Osteoblast (primary cell): ENCODE measurements around the gene ANKRD55. TPM values are rescaled to one million over a fixed set of nuclear protein-coding genes. Genes with fewer than 3 reads are reported as not detected.
A peak's percentile ranks its signal among the peaks of the same experiment; 100 is the strongest.

Experiments
- DNase-seq: peaks from one replicate; pipeline ENCODE4 v3.0.0; 2011; ENCODE audit warnings: low spot score, mixed read lengths; ENCODE audit not compliant: insufficient read length; ENCODE audit errors: missing footprints
- H2AFZ ChIP-seq: 2 replicates; pipeline ENCODE4 v1.6.0; 2011; ENCODE audit warnings: mild to moderate bottlenecking, low read length
- H3K27ac ChIP-seq: 2 replicates; pipeline ENCODE4 v1.5.1; 2011; ENCODE audit warnings: mild to moderate bottlenecking, low read depth, low read length, moderate library complexity
- H3K27me3 ChIP-seq: 2 replicates; pipeline ENCODE4 v1.6.0; 2012; ENCODE audit warnings: mild to moderate bottlenecking, control low read depth, inconsistent platforms, low read length, moderate library complexity; ENCODE audit not compliant: insufficient read depth
- H3K36me3 ChIP-seq: 2 replicates; pipeline ENCODE4 v1.5.1; 2011; ENCODE audit warnings: mild to moderate bottlenecking, low read length, control low read depth, moderate library complexity; ENCODE audit not compliant: insufficient read depth
- H3K4me1 ChIP-seq: 2 replicates; pipeline ENCODE4 v1.5.1; 2011; ENCODE audit warnings: mild to moderate bottlenecking, low read length, control low read depth, moderate library complexity; ENCODE audit not compliant: insufficient read depth
- H3K4me2 ChIP-seq: 2 replicates; pipeline ENCODE4 v1.6.0; 2011; ENCODE audit warnings: mild to moderate bottlenecking, low read length; ENCODE audit not compliant: insufficient read depth
- H3K4me3 ChIP-seq: fragments of 200-600 bp; sonication (generic); 3 replicates; pipeline ENCODE4 v1.5.1; 2012; ENCODE audit warnings: mild to moderate bottlenecking, low read length, inconsistent platforms; ENCODE audit not compliant: insufficient read depth
- H3K79me2 ChIP-seq: 2 replicates; pipeline ENCODE4 v1.6.0; 2012; ENCODE audit warnings: mild to moderate bottlenecking, low read length, control low read depth, inconsistent platforms; ENCODE audit not compliant: insufficient read depth
- H3K9me3 ChIP-seq: 2 replicates; pipeline ENCODE4 v1.5.1; 2011; ENCODE audit warnings: low read depth, low read length, control low read depth
- H4K20me1 ChIP-seq: 2 replicates; pipeline ENCODE4 v1.6.0; 2012; ENCODE audit warnings: mild to moderate bottlenecking, low read length, control low read depth; ENCODE audit not compliant: insufficient read depth
- total RNA-seq: library from RNA; depleted of rRNA; stranded (reverse); fragments of >200 nt; gene quantifications from 2 replicates; pipeline ENCODE4 v1.2.3, GENCODE V29; 2012
- TF ChIP-seq, protein P1 (sequence below): IDR thresholded peaks from 2 replicates; pipeline ENCODE4 v1.5.1; 2011; ENCODE audit warnings: mild to moderate bottlenecking, low read depth, low read length, moderate library complexity; ENCODE audit errors: extremely low read depth

The ANKRD55 gene
- total RNA-seq, 1 donor = not detected

GRCh38 chr5:56090793-56091460 is 142.2 kb downstream of the ANKRD55 start:
- H3K4me3 ChIP-seq = no peak overlapping the region
- H3K36me3 ChIP-seq = no peaks in the 10 kb centered on the region
- H3K27ac ChIP-seq = no peak overlapping the region
- peaks cover 13% of the 10 kb centered on the region for H3K4me1 ChIP-seq
- H3K79me2 ChIP-seq = no peaks in the 10 kb centered on the region
- DNase-seq = no peak
- no peaks in the 10 kb centered on the region for H3K9me3 ChIP-seq
- no peaks in the 10 kb centered on the region for H3K27me3 ChIP-seq
- H2AFZ ChIP-seq = no peak overlapping the region
- TF ChIP-seq, protein P1, sequence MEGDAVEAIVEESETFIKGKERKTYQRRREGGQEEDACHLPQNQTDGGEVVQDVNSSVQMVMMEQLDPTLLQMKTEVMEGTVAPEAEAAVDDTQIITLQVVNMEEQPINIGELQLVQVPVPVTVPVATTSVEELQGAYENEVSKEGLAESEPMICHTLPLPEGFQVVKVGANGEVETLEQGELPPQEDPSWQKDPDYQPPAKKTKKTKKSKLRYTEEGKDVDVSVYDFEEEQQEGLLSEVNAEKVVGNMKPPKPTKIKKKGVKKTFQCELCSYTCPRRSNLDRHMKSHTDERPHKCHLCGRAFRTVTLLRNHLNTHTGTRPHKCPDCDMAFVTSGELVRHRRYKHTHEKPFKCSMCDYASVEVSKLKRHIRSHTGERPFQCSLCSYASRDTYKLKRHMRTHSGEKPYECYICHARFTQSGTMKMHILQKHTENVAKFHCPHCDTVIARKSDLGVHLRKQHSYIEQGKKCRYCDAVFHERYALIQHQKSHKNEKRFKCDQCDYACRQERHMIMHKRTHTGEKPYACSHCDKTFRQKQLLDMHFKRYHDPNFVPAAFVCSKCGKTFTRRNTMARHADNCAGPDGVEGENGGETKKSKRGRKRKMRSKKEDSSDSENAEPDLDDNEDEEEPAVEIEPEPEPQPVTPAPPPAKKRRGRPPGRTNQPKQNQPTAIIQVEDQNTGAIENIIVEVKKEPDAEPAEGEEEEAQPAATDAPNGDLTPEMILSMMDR = no peak
- no peaks in the 10 kb centered on the region for H4K20me1 ChIP-seq
- H3K4me2 ChIP-seq = no peak overlapping the region

DNA sequence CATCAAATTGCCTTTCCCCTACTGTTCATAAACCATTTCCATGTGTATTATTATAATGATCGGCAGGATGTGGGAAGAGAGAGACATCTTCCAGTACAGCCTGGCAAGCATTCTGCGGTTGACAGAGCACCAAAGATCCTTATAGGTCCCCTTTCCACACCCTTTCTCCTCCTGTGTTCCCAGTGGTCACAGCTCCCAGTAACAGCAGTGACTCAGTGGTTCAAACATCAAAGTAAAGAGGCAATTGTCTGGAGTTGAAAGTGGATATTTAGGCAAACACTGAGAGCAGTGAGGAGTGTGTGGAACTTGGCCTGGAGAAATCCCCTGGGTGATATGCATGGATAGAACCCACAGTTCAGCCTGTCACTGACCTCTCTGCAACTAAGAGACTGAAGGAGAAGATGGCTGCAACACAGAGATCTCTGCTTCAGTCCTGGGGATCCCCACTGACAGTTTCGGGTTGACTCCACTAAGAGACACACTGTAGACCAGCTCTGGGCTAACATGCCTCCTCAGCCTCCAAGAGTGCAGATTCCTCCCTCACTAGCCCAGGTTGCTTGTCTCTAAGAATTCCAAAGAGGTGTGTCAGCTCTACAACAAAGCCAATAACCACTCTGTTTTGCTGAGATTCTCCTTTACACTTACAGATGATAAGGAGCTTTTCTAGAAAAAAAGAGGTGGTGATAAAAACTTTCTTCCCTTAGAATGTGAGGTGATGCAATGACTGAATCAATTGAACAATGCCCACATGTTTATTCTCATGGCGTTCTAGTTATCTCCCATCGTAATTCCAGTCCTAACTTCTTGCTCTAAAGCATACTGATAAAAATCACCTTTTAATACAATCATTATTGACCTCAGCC is 143.9 kb downstream of the ANKRD55 start:
- no peak overlapping the region for H3K4me3 ChIP-seq
- TF ChIP-seq, protein P1 = no peak
- H3K27ac ChIP-seq = no peak overlapping the region
- peaks cover 13% of the 10 kb centered on the region for H3K4me1 ChIP-seq
- H2AFZ ChIP-seq = peak overlapping the region; percentile 26
- no peaks in the 10 kb centered on the region for H3K36me3 ChIP-seq
- no peaks in the 10 kb centered on the region for H3K9me3 ChIP-seq
- no peaks in the 10 kb centered on the region for H3K27me3 ChIP-seq
- DNase-seq = peak; percentile 91
- H3K4me2 ChIP-seq = peak overlapping the region; percentile 30
- no peaks in the 10 kb centered on the region for H3K79me2 ChIP-seq
- no peaks in the 10 kb centered on the region for H4K20me1 ChIP-seq

DNA sequence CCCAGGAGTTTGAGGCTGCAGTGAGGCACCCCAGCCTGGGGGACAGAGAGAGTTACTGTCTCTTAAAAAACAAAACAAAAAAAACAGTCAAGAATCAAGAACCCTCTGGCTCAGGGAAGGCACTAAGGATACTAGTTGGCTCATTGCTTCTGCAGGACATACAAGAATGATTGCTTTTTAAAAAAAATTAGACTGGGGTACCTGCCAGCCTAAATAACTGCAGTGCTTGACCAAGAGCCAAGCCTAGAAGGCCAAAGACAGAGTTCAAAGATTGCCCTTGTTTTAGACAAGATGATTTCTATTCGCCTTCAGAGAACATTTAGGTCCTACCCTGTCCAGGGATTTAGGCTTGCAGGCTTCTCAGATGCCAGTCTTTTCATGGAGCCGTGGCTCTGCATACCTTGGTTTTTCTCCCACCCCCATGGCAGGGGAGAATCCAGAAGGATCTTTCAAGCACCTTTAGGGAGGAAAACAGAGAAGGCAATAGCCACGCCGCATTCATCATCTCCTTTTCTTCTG is 144.6 kb downstream of the ANKRD55 start:
- no peaks in the 10 kb centered on the region for H3K27me3 ChIP-seq
- peak overlapping the region; percentile 30 for H3K4me2 ChIP-seq
- H2AFZ ChIP-seq = no peak overlapping the region
- TF ChIP-seq, protein P1 = no peak
- no peaks in the 10 kb centered on the region for H3K9me3 ChIP-seq
- H3K27ac ChIP-seq = no peak overlapping the region
- peaks cover 13% of the 10 kb centered on the region for H3K4me1 ChIP-seq
- H4K20me1 ChIP-seq = no peaks in the 10 kb centered on the region
- no peak overlapping the region for H3K4me3 ChIP-seq
- no peaks in the 10 kb centered on the region for H3K79me2 ChIP-seq
- no peak for DNase-seq
- H3K36me3 ChIP-seq = no peaks in the 10 kb centered on the region

- peaks cover 13% of the 10 kb centered on the region for H3K4me1 ChIP-seq
- H3K27ac ChIP-seq = no peak overlapping the region
- no peaks in the 10 kb centered on the region for H3K27me3 ChIP-seq
- H3K4me2 ChIP-seq = no peak overlapping the region
- H4K20me1 ChIP-seq = no peaks in the 10 kb centered on the region
- TF ChIP-seq, protein P1 = no peak
- H2AFZ ChIP-seq = no peak overlapping the region
- no peaks in the 10 kb centered on the region for H3K79me2 ChIP-seq
- DNase-seq = no peak
- no peaks in the 10 kb centered on the region for H3K36me3 ChIP-seq
- no peaks in the 10 kb centered on the region for H3K9me3 ChIP-seq
- no peak overlapping the region for H3K4me3 ChIP-seq
Observed at GRCh38 chr5:56085193-56085592, 147.9 kb downstream of the ANKRD55 start.
